IMR-90 (cell line): ENCODE results near the gene SETD3. TPM values are rescaled to one million over a fixed set of nuclear protein-coding genes. Genes with fewer than 3 reads are reported as not detected.

Source experiments
- ATAC-seq: fragments of 200-7000 bp; cut with Tn5 transposase; 2 replicates; pipeline ENCODE4 v1.9.1; 2020; ENCODE audit warnings: low read depth, mild to moderate bottlenecking, moderate library complexity
- BruUV-seq: library from RNA; stranded (reverse); fragments of 400-500 nt; replicated peaks from 2 replicates; lab custom pipeline; 2021; lab: Mats Ljungman, UMichigan
- CTCF ChIA-PET: fragments of 300-600 bp; formaldehyde crosslinking; extraction: SDS; loops from one replicate; lab custom pipeline; 2021; ENCODE audit warnings: antibody characterized with exemption; lab: Yijun Ruan, JAX
- POLR2A ChIA-PET: fragments of 300-600 bp; sonication (Branson Sonifier 250); formaldehyde crosslinking; loops from one replicate; lab custom pipeline; 2022; ENCODE audit warnings: antibody characterized with exemption; ENCODE audit not compliant: unreplicated experiment; lab: Charles Lee
- DNase-seq: peaks from one replicate; pipeline ENCODE4 v3.0.0; 2013
- H2AFZ ChIP-seq: replicated peaks from 2 replicates; pipeline ENCODE3; 2013; ENCODE audit warnings: low read length, mild to moderate bottlenecking; ENCODE audit not compliant: poor library complexity
- H2AK5ac ChIP-seq: 2 replicates; pipeline ENCODE4 v1.6.1; 2013; ENCODE audit warnings: low read depth, low read length, inconsistent platforms
- H2AK9ac ChIP-seq: replicated peaks from 2 replicates; pipeline ENCODE3; 2013; ENCODE audit warnings: mild to moderate bottlenecking, low read depth, low read length, moderate library complexity; ENCODE audit not compliant: poor library complexity
- H2BK120ac ChIP-seq: 2 replicates; pipeline ENCODE4 v1.6.1; 2013; ENCODE audit warnings: low read depth, low read length, inconsistent platforms
- H2BK15ac ChIP-seq: 3 replicates; pipeline ENCODE4 v1.6.1; 2013; ENCODE audit warnings: low read depth, low read length, inconsistent platforms
- H2BK20ac ChIP-seq: 2 replicates; pipeline ENCODE4 v1.6.1; 2013; ENCODE audit warnings: low read depth, mild to moderate bottlenecking, inconsistent platforms, low read length, moderate library complexity
- H2BK5ac ChIP-seq: 2 replicates; pipeline ENCODE4 v1.6.1; 2013; ENCODE audit warnings: mild to moderate bottlenecking, low read depth, low read length, inconsistent platforms; ENCODE audit not compliant: poor library complexity, severe bottlenecking
- H3K14ac ChIP-seq: replicated peaks from 2 replicates; pipeline ENCODE4 v1.6.1; 2013; ENCODE audit warnings: low read depth, low read length, inconsistent platforms
- H3K18ac ChIP-seq: 2 replicates; pipeline ENCODE4 v1.6.1; 2013; ENCODE audit warnings: low read depth, low read length, control low read depth
- H3K23ac ChIP-seq: 2 replicates; pipeline ENCODE4 v1.6.1; 2013; ENCODE audit warnings: low read depth, low read length, inconsistent platforms
- H3K27ac ChIP-seq: 2 replicates; pipeline ENCODE4 v1.5.1; 2013; ENCODE audit warnings: mild to moderate bottlenecking, control low read depth, low read length; ENCODE audit not compliant: insufficient read depth
- H3K27me3 ChIP-seq: 2 replicates; pipeline ENCODE4 v1.6.1; 2013; ENCODE audit warnings: low read length; ENCODE audit not compliant: control insufficient read depth, insufficient read depth
- H3K36me3 ChIP-seq: 2 replicates; pipeline ENCODE4 v1.6.1; 2013; ENCODE audit warnings: low read length, mixed read lengths; ENCODE audit not compliant: control insufficient read depth, insufficient read depth
- H3K4ac ChIP-seq: 2 replicates; pipeline ENCODE4 v1.6.1; 2013; ENCODE audit warnings: low read depth, low read length, inconsistent platforms
- H3K4me1 ChIP-seq: 2 replicates; pipeline ENCODE4 v1.6.1; 2013; ENCODE audit warnings: low read length, mixed read lengths; ENCODE audit not compliant: control insufficient read depth, insufficient read depth
- H3K4me2 ChIP-seq: 2 replicates; pipeline ENCODE4 v1.6.1; 2013; ENCODE audit warnings: low read depth, mild to moderate bottlenecking, control low read depth, low read length, moderate library complexity
- H3K4me3 ChIP-seq: 2 replicates; pipeline ENCODE4 v1.5.1; 2013; ENCODE audit warnings: low read depth, mild to moderate bottlenecking, control low read depth, low read length, moderate library complexity; ENCODE audit not compliant: insufficient read depth
- H3K56ac ChIP-seq: 2 replicates; pipeline ENCODE4 v1.6.1; 2013; ENCODE audit warnings: low read length, inconsistent platforms; ENCODE audit not compliant: insufficient read depth; ENCODE audit errors: extremely low read depth
- H3K79me1 ChIP-seq, 2 experiments: 2 replicates each; pipeline ENCODE4 v1.6.1; 2013; ENCODE audit warnings: low read length in 2 of 2, inconsistent platforms in 1 of 2, low read depth in 1 of 2
- H3K9ac ChIP-seq: 2 replicates; pipeline ENCODE4 v1.6.1; 2013; ENCODE audit warnings: low read depth, low read length, control low read depth
- H3K9me1 ChIP-seq: 2 replicates; pipeline ENCODE4 v1.6.1; 2013; ENCODE audit warnings: low read length, inconsistent platforms; ENCODE audit not compliant: insufficient read depth
- H3K9me3 ChIP-seq: 2 replicates; pipeline ENCODE4 v1.6.1; 2013; ENCODE audit warnings: low read length; ENCODE audit not compliant: control insufficient read depth, insufficient read depth
- H4K20me1 ChIP-seq: 2 replicates; pipeline ENCODE4 v1.6.1; 2013; ENCODE audit warnings: low read length, inconsistent platforms; ENCODE audit not compliant: insufficient read depth
- H4K5ac ChIP-seq: 2 replicates; pipeline ENCODE4 v1.6.1; 2013; ENCODE audit warnings: mild to moderate bottlenecking, low read depth, low read length, control low read depth
- H4K8ac ChIP-seq, 2 experiments: 2 replicates each; pipeline ENCODE4 v1.6.1; 2013; ENCODE audit warnings: low read depth in 2 of 2, low read length in 2 of 2, control low read depth in 1 of 2, inconsistent platforms in 1 of 2
- H4K91ac ChIP-seq: 2 replicates; pipeline ENCODE4 v1.6.1; 2013; ENCODE audit warnings: low read depth, low read length, inconsistent platforms; ENCODE audit not compliant: insufficient read depth
- RAD21 ChIP-seq: IDR thresholded peaks from 2 replicates; pipeline ENCODE4 v1.6.1; 2012; ENCODE audit warnings: low read length, improper control_type of control experiment
- RFX5 ChIP-seq: IDR thresholded peaks from 2 replicates; pipeline ENCODE4 v1.8.0; 2012; ENCODE audit warnings: low read depth, mild to moderate bottlenecking, low read length, moderate library complexity
- WGBS, 2 experiments: methylation state at CpG; one replicate each; pipeline versions ENCODE4 v1.1.5 to v1.1.7; 2013; ENCODE audit warnings: missing lambda C conversion rate in 2 of 2; ENCODE audit not compliant: insufficient read length in 1 of 2; ENCODE audit errors: extremely low coverage in 2 of 2; 5-methylcytosine and 5-hydroxymethylcytosine counted together
- dilution Hi-C: fragments of 300-500 bp; cut with HindIII; formaldehyde crosslinking; loops from one replicate; pipeline ENCODE4 v1.14.3; 2018; ENCODE audit warnings: low sequenced_read_pairs; ENCODE audit not compliant: unreplicated experiment
- in situ Hi-C: fragments of 300-500 bp; cut with MboI; formaldehyde crosslinking; loops from 3 replicates; pipeline ENCODE4 v1.14.3; 2019; ENCODE audit warnings: low sequenced_read_pairs, inconsistent platforms, mixed read lengths
- intact Hi-C: fragments of 100-400 bp; cut with micrococcal nuclease; formaldehyde crosslinking; loops from 2 replicates; pipeline ENCODE4 v1.10.0; 2022
- polyA plus RNA-seq, 3 experiments: library from polyadenylated mRNA; depleted of rRNA; stranded (reverse); fragments of >200 nt; gene quantifications; 2 replicates each; pipeline ENCODE4 v1.2.3, GENCODE V29; 2012; ENCODE audit warnings: low replicate concordance in 1 of 3
- total RNA-seq: library from RNA; depleted of rRNA; stranded (reverse); fragments of >200 nt; gene quantifications from 2 replicates; pipeline ENCODE4 v1.2.3, GENCODE V29; 2012

SETD3 gene
- total and polyA plus RNA-seq, 2 of the 4 experiments (the other 2 are of a cell fraction), result 18.8 to 31.9 TPM

- intact Hi-C loops (no loop called here), dilution Hi-C loops (no loop called here), in situ Hi-C loops (no loop called here)
- Histone ChIP-seq H3K9ac (no peak overlapping the region), H4K8ac (no peak overlapping the region), H4K91ac (no peak overlapping the region), H3K4me2 (no peak overlapping the region), H3K4me3 (no peak overlapping the region), H2AFZ (no peak overlapping the region), H3K23ac (no peak overlapping the region), H2BK20ac (no peak overlapping the region), H2BK5ac (no peak overlapping the region), H3K4me1 (peaks cover 2% of the 10 kb centered on the region; the same call in 1 of the 2 replicates), H3K18ac (no peak overlapping the region), H3K27ac (no peak overlapping the region), H3K9me1 (0 out of 2 replicates have a peak, but pooled peaks cover 5% of the 10 kb centered on the region), H3K79me1 (no peaks in the 10 kb centered on the region), H2AK5ac (no peak overlapping the region), H4K5ac (no peak overlapping the region), H4K20me1 (no peaks in the 10 kb centered on the region), H2BK120ac (no peak overlapping the region), H2BK15ac (no peak overlapping the region), H3K27me3 (peaks cover 17% of the 10 kb centered on the region), H3K14ac (no peak overlapping the region), H2AK9ac (no peak overlapping the region), H3K56ac (no peak overlapping the region), H3K9me3 (no peaks in the 10 kb centered on the region; the same call in 1 of the 2 replicates), H3K36me3 (no peaks in the 10 kb centered on the region), H3K4ac (no peak overlapping the region)
- POLR2A ChIA-PET, result no interaction called here
- no TSS peak for BruUV-seq
- ATAC-seq (no peak), DNase-seq (no peak)
- TF ChIP-seq RAD21 (no peak), RFX5 (no peak)
- CTCF ChIA-PET, result interaction anchor here (0.6 to 0.8 kb wide), 2 partner anchors 77 to 350 kb away, joined by 4 to 5 read pairs; no protein-coding TSS in a partner anchor
- no CpG with 5 or more reads among the region's 5 CpGs for WGBS, 2 experiments
Measured at GRCh38 chr14:99387880-99388279, 92.8 kb downstream of the SETD3 start.
